Colonic mucosa (tissue), 4 donors: Measurements from ENCODE around the gene ARHGAP10. TPM values are rescaled to one million over a fixed set of nuclear protein-coding genes. Genes with fewer than 3 reads are reported as not detected.
A peak's percentile ranks its signal among the peaks of the same experiment; 100 is the strongest.

ENCODE experiments used
- DNase-seq: peaks from one replicate; pipeline ENCODE4 v3.0.0-alpha.2; 2020
- H3K27ac ChIP-seq: fragments of 200-600 bp; one replicate; pipeline ENCODE4 v1.8.0; 2021
- H3K27me3 ChIP-seq: fragments of 200-600 bp; one replicate; pipeline ENCODE4 v1.8.0; 2021
- H3K36me3 ChIP-seq: fragments of 200-600 bp; one replicate; pipeline ENCODE4 v1.8.0; 2021
- H3K4me1 ChIP-seq: fragments of 200-600 bp; one replicate; pipeline ENCODE4 v1.8.0; 2021; ENCODE audit warnings: mild to moderate bottlenecking
- H3K4me3 ChIP-seq: fragments of 200-600 bp; one replicate; pipeline ENCODE4 v1.8.0; 2021
- H3K9ac ChIP-seq, 2 donors: one replicate each; pipeline ENCODE4 v1.7.0; 2013; ENCODE audit warnings: control low read depth in 2 of 2, low read depth in 2 of 2, low read length in 2 of 2
- H3K9me3 ChIP-seq: fragments of 200-600 bp; one replicate; pipeline ENCODE4 v1.8.0; 2021
- intact Hi-C: fragments of 100-400 bp; cut with DNase I; formaldehyde crosslinking; loops from one replicate; pipeline ENCODE4 v1.14.1; 2022
- total RNA-seq, 2 donors: library from RNA; stranded (reverse); fragmentation: NEBNext Ultra II Directional in 1 of 2; extraction: Animal tissue kit (Norgen Biotek cat#: 25700) in 1 of 2; gene quantifications; one replicate each; pipeline ENCODE4 v1.2.1, GENCODE V29; 2021
- TF ChIP-seq, protein P1 (sequence below): fragments of 200-600 bp; IDR thresholded peaks from one replicate; pipeline ENCODE4 v1.8.0; 2022; ENCODE audit warnings: antibody characterized with exemption, mild to moderate bottlenecking
- donor health status: healthy.
- donor health status: DM: no; HTN: no; CAD: no.
- donor health status: DM: no; HTN: no; CAD: no.

Gene ARHGAP10
- total RNA-seq, 2 donors from 2014 or later: 4.4 to 7.1 TPM

- no peaks in the 10 kb centered on the region for H3K4me1 ChIP-seq
- H3K9ac ChIP-seq: no peak overlapping the region
- TF ChIP-seq, protein P1, sequence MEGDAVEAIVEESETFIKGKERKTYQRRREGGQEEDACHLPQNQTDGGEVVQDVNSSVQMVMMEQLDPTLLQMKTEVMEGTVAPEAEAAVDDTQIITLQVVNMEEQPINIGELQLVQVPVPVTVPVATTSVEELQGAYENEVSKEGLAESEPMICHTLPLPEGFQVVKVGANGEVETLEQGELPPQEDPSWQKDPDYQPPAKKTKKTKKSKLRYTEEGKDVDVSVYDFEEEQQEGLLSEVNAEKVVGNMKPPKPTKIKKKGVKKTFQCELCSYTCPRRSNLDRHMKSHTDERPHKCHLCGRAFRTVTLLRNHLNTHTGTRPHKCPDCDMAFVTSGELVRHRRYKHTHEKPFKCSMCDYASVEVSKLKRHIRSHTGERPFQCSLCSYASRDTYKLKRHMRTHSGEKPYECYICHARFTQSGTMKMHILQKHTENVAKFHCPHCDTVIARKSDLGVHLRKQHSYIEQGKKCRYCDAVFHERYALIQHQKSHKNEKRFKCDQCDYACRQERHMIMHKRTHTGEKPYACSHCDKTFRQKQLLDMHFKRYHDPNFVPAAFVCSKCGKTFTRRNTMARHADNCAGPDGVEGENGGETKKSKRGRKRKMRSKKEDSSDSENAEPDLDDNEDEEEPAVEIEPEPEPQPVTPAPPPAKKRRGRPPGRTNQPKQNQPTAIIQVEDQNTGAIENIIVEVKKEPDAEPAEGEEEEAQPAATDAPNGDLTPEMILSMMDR: no peak
- intact Hi-C loops: no loop called here
- no peak for DNase-seq
- H3K27me3 ChIP-seq: no peaks in the 10 kb centered on the region
- H3K27ac ChIP-seq: no peak overlapping the region
- H3K9me3 ChIP-seq: no peaks in the 10 kb centered on the region
- no peaks in the 10 kb centered on the region for H3K36me3 ChIP-seq
- no peak overlapping the region for H3K4me3 ChIP-seq
Observed at GRCh38 chr4:147777456-147778091, 45.7 kb downstream of the ARHGAP10 start.

GRCh38 chr4:147778942-147779341 lies 47.1 kb downstream of the ARHGAP10 start:
- Histone ChIP-seq H3K4me1 (no peaks in the 10 kb centered on the region), H3K36me3 (no peaks in the 10 kb centered on the region), H3K9me3 (no peaks in the 10 kb centered on the region), H3K9ac (no peak overlapping the region), H3K27ac (no peak overlapping the region), H3K27me3 (no peaks in the 10 kb centered on the region), H3K4me3 (no peak overlapping the region)
- intact Hi-C loops: no loop called here
- TF ChIP-seq, protein P1: no peak
- DNase-seq: no peak

- Histone ChIP-seq H3K4me3 (no peak overlapping the region), H3K9me3 (no peaks in the 10 kb centered on the region), H3K9ac (no peak overlapping the region), H3K36me3 (no peaks in the 10 kb centered on the region), H3K4me1 (no peaks in the 10 kb centered on the region), H3K27ac (no peak overlapping the region), H3K27me3 (no peaks in the 10 kb centered on the region)
- DNase-seq: no peak
- intact Hi-C loops: no loop called here
- TF ChIP-seq, protein P1: no peak
Observed at GRCh38 chr4:147779451-147779850, 47.6 kb downstream of the ARHGAP10 start.

DNA sequence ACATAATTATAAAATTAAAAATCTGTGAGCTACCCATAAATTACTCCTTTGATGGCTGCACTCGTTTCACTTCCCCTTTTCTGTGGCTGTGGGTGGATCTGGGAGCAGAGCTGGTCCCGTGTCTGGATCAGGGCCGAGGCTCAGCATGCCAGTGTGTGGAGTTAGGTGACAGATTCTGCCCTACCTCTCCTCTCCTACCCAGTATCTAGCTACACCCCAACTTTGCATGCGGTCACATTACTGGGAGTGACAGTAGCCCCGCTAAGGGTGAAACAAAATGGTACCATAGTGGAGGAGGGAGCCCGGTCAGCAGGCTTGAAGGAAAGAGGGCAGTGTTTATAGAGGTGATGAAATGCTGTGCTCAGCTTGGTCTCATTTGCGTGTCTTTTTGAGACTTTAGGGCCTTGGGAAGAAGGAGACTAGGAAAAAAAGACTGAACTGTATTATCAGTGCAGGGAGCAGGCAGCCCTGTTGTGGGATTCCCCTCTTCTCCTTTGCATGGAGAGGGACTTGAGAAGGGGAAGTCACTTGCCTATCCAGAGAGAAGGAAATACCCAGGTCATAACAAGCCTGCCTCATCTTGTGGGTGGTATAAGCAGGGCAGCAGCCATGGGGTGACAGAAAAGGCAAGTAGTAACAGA lies 48.4 kb downstream of the ARHGAP10 start:
- intact Hi-C loops: no loop called here
- DNase-seq: peak; percentile 28
- no peaks in the 10 kb centered on the region for H3K36me3 ChIP-seq
- no peaks in the 10 kb centered on the region for H3K4me1 ChIP-seq
- H3K27ac ChIP-seq: no peak overlapping the region
- H3K4me3 ChIP-seq: no peak overlapping the region
- H3K27me3 ChIP-seq: no peaks in the 10 kb centered on the region
- no peak overlapping the region for H3K9ac ChIP-seq
- TF ChIP-seq, protein P1: no peak
- no peaks in the 10 kb centered on the region for H3K9me3 ChIP-seq

- intact Hi-C loops: no loop called here
- TF ChIP-seq, protein P1: no peak
- no peak overlapping the region for H3K27ac ChIP-seq
- H3K36me3 ChIP-seq: no peaks in the 10 kb centered on the region
- no peaks in the 10 kb centered on the region for H3K9me3 ChIP-seq
- no peak overlapping the region for H3K4me3 ChIP-seq
- no peaks in the 10 kb centered on the region for H3K4me1 ChIP-seq
- H3K9ac ChIP-seq: no peak overlapping the region
- no peaks in the 10 kb centered on the region for H3K27me3 ChIP-seq
- no peak for DNase-seq
Observed at GRCh38 chr4:147782087-147782781, 50.3 kb downstream of the ARHGAP10 start.
